KMS-11 (cell line): ENCODE measurements around the gene MAPK12.

Experiments
- H2AFZ ChIP-seq: fragments of 200-600 bp; sonication (generic); 2 replicates; pipeline ENCODE4 v1.6.1; 2016; ENCODE audit warnings: antibody characterized with exemption, mixed run types, low read depth
- H3K27ac ChIP-seq: fragments of 200-600 bp; sonication (generic); 2 replicates; pipeline ENCODE4 v1.6.1; 2016; ENCODE audit warnings: mild to moderate bottlenecking, mixed run types
- H3K27me3 ChIP-seq: fragments of 200-600 bp; sonication (generic); 2 replicates; pipeline ENCODE4 v1.6.1; 2017; ENCODE audit warnings: mild to moderate bottlenecking, low read depth, mixed run types, moderate library complexity; ENCODE audit not compliant: insufficient read depth
- H3K36me3 ChIP-seq: fragments of 200-600 bp; sonication (generic); 2 replicates; pipeline ENCODE4 v1.6.1; 2017; ENCODE audit warnings: mild to moderate bottlenecking, mixed run types; ENCODE audit not compliant: insufficient read depth
- H3K4me1 ChIP-seq: fragments of 200-600 bp; sonication (generic); 2 replicates; pipeline ENCODE4 v1.6.1; 2016; ENCODE audit warnings: mild to moderate bottlenecking, low read depth, mixed run types; ENCODE audit not compliant: poor library complexity, severe bottlenecking
- H3K4me2 ChIP-seq: fragments of 200-600 bp; sonication (generic); 2 replicates; pipeline ENCODE4 v1.7.0; 2016; ENCODE audit warnings: mild to moderate bottlenecking, mixed run types
- H3K4me3 ChIP-seq: fragments of 200-600 bp; sonication (generic); IDR thresholded peaks from 2 replicates; pipeline ENCODE4 v1.6.1; 2017; ENCODE audit warnings: low read depth, low read length, mixed read lengths; ENCODE audit not compliant: insufficient read depth
- H3K79me2 ChIP-seq: fragments of 200-600 bp; sonication (generic); 2 replicates; pipeline ENCODE4 v1.6.1; 2016; ENCODE audit warnings: low read depth, mixed run types; ENCODE audit not compliant: insufficient read depth
- H3K9ac ChIP-seq: fragments of 200-600 bp; sonication (generic); 2 replicates; pipeline ENCODE4 v1.6.1; 2016; ENCODE audit warnings: mild to moderate bottlenecking, mixed run types
- H4K20me1 ChIP-seq: fragments of 200-600 bp; sonication (generic); 2 replicates; pipeline ENCODE4 v1.6.1; 2016; ENCODE audit warnings: mild to moderate bottlenecking, mixed run types; ENCODE audit not compliant: insufficient read depth
- TF ChIP-seq, protein P1 (sequence below): fragments of 200-600 bp; sonication (generic); conservative IDR thresholded peaks from 2 replicates; pipeline ENCODE4 v1.6.1; 2017; ENCODE audit warnings: low read depth, mild to moderate bottlenecking, antibody characterized with exemption, low read length, moderate library complexity, mixed read lengths

The MAPK12 gene

DNA sequence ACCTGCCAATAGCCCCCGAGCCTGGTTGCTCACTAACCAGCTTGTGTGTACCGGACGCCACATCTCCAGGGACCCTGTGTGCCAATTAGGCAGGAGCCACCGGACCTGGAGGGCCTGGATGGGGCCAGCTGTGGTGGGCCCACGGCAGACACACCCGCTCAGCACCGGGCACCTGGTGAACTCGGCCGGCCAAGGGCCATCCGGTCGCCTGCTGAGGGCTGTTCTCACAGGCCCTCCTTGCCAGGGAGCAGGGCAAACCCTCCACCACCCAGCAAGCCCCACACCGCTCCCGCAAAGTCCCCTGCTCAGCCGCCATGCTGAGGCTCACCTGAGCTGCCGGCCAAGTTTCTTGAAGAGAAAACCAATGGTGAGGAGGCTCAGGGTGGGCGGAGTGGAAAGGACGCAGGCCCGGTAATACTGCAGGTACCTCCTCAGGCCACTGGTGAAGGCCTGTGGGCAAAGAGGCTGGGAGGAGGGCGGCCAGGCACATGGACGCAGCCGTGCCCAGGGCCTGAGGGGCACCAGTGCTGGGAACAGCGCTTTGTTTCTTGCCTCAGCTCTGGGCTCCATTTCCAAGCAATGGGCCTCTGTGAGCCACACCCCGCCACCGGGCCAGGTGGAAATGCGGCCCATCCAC, 33.8 kb downstream of the MAPK12 start:
- H4K20me1 ChIP-seq = no peaks in the 10 kb centered on the region
- no peak overlapping the region for H2AFZ ChIP-seq
- TF ChIP-seq, protein P1, sequence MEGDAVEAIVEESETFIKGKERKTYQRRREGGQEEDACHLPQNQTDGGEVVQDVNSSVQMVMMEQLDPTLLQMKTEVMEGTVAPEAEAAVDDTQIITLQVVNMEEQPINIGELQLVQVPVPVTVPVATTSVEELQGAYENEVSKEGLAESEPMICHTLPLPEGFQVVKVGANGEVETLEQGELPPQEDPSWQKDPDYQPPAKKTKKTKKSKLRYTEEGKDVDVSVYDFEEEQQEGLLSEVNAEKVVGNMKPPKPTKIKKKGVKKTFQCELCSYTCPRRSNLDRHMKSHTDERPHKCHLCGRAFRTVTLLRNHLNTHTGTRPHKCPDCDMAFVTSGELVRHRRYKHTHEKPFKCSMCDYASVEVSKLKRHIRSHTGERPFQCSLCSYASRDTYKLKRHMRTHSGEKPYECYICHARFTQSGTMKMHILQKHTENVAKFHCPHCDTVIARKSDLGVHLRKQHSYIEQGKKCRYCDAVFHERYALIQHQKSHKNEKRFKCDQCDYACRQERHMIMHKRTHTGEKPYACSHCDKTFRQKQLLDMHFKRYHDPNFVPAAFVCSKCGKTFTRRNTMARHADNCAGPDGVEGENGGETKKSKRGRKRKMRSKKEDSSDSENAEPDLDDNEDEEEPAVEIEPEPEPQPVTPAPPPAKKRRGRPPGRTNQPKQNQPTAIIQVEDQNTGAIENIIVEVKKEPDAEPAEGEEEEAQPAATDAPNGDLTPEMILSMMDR = no peak
- H3K36me3 ChIP-seq = no peaks in the 10 kb centered on the region
- H3K4me3 ChIP-seq = no peak overlapping the region
- H3K4me2 ChIP-seq = no peak overlapping the region
- no peak overlapping the region for H3K9ac ChIP-seq
- no peaks in the 10 kb centered on the region for H3K27me3 ChIP-seq
- no peaks in the 10 kb centered on the region for H3K79me2 ChIP-seq
- H3K4me1 ChIP-seq = no peaks in the 10 kb centered on the region
- no peak overlapping the region for H3K27ac ChIP-seq

DNA sequence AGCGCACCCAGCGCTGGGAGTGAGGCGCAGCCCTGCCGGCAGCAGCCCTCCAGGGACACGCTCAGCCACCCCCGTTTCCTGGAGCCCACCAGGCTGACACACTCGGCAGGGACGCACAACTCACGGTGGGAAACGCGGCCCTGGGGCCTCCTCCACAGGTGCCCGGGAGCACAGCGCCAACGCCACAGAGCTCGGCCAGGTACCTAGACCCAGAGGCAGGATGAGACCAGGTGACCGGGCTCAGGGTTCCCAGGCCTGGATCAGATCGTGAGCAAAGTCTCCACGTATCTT, 34.7 kb downstream of the MAPK12 start:
- Histone ChIP-seq H3K79me2 (no peaks in the 10 kb centered on the region), H2AFZ (no peak overlapping the region), H3K36me3 (no peaks in the 10 kb centered on the region), H3K27me3 (no peaks in the 10 kb centered on the region), H4K20me1 (no peaks in the 10 kb centered on the region), H3K27ac (no peak overlapping the region), H3K4me3 (no peak overlapping the region), H3K4me2 (no peak overlapping the region), H3K9ac (no peak overlapping the region), H3K4me1 (no peaks in the 10 kb centered on the region)
- TF ChIP-seq, protein P1 = no peak

DNA sequence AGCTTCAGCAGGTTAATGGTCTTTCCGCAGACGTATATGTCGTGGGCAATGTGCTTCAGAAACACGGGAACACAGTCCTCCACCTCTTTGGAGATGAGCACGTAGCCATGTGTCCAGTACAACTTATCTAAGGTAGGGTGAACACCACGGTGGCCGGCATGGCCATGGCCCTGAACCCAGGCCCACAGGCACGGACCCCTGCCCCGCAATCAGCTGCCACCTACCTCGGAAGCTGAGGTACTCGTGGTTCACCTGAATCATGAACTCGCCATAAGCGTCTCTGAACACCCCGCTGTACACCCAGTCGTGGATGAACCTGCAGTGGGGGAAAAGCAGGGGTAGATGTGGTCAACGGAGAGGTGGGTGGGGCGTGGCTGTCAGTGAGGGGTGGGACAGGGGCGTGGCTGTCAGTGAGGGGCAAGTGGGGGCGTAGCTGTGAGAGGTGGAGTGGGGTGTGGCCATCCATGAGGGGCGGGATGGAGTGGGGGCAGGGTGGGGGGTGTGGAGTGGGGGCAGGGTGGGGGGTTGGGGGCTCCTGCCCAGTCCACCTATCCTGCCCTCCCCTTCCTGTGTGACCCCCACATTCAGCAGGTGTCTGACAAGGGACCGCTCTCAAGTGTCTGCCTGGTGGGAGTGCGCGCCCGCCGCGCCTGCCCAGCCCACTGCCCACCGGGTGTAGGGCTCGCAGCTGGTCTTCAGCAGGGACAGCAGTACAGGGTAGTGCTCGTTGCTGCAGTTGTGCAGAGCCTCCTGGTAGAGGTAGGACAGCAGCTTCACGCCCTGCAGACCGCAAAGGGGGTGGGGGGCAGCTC, 35.2 kb downstream of the MAPK12 start:
- Histone ChIP-seq H3K4me3 (no peak overlapping the region), H2AFZ (no peak overlapping the region), H3K79me2 (no peaks in the 10 kb centered on the region), H3K27me3 (no peaks in the 10 kb centered on the region), H3K36me3 (no peaks in the 10 kb centered on the region), H3K9ac (no peak overlapping the region), H4K20me1 (no peaks in the 10 kb centered on the region), H3K4me2 (no peak overlapping the region), H3K4me1 (no peaks in the 10 kb centered on the region), H3K27ac (no peak overlapping the region)
- TF ChIP-seq, protein P1 = no peak

- H3K27ac ChIP-seq = no peak overlapping the region
- H3K36me3 ChIP-seq = no peaks in the 10 kb centered on the region
- no peaks in the 10 kb centered on the region for H3K27me3 ChIP-seq
- TF ChIP-seq, protein P1 = no peak
- H2AFZ ChIP-seq = no peak overlapping the region
- H3K4me3 ChIP-seq = no peak overlapping the region
- no peaks in the 10 kb centered on the region for H3K79me2 ChIP-seq
- H3K4me1 ChIP-seq = no peaks in the 10 kb centered on the region
- H3K4me2 ChIP-seq = no peak overlapping the region
- no peak overlapping the region for H3K9ac ChIP-seq
- H4K20me1 ChIP-seq = no peaks in the 10 kb centered on the region
Observed at GRCh38 chr22:50225200-50225969, 36.1 kb downstream of the MAPK12 start.
